ENCODE measurements around the gene CELF1. TPM values are rescaled to one million over a fixed set of nuclear protein-coding genes. Genes with fewer than 3 reads are reported as not detected.

The CELF1 gene
- total and polyA plus RNA-seq, 10 of the 15 experiments (the other 5 are each of a cell fraction or from before 2014, with no cell fraction given) = 35.3 to 128 (median 85.7) TPM

GRCh38 chr11:47426062-47426956, 126.6 kb downstream of the CELF1 start, which contains the start of gene PSMC3 (continued):
- TF ChIP-seq ZBTB11 (CRISPR knock-in tag; IDR thresholded peaks at IDR 0.05) (no peak), EP300 (IDR thresholded peaks at IDR 0.05; ENCODE audit: borderline replicate concordance in 1 of 2, control insufficient read depth in 1 of 2, low read depth in 2 of 2, low read length in 2 of 2) (peak in 1 of 2 experiments; percentile 99; a peak in 2 of 4 replicates), MEF2A (IDR thresholded peaks at IDR 0.05; ENCODE audit: insufficient read depth, low read depth, low read length) (0 out of 2 replicates have a peak, but pooled peaks have one; percentile 45), NR2F1 (conservative IDR thresholded peaks at IDR 0.05) (peak; percentile 14; the same call in 1 of the 2 replicates), ZNF274 (IDR thresholded peaks at IDR 0.05; ENCODE audit: insufficient read depth, insufficient read length) (no peak), CEBPB (IDR thresholded peaks at IDR 0.05; ENCODE audit: borderline replicate concordance in 1 of 2, low read depth in 2 of 2, low read length in 2 of 2) (0 out of 4 replicates have a peak, but pooled peaks of 1 of the 2 experiments have one; percentile 4), BRCA1 (IDR thresholded peaks at IDR 0.05; ENCODE audit: low read depth, low read length) (no peak), FOXM1 (IDR thresholded peaks at IDR 0.05; ENCODE audit: low read depth, low read length) (no peak), KAT2A (conservative IDR thresholded peaks at IDR 0.05; ENCODE audit: control insufficient read depth, low read depth, low read length) (no peak), TAF1 (IDR thresholded peaks at IDR 0.05; ENCODE audit: borderline replicate concordance, low read depth, low read length) (peak; percentile 99), NR2C2 (IDR thresholded peaks at IDR 0.05; ENCODE audit: borderline replicate concordance, control insufficient read depth, insufficient read length, low read depth) (no peak), ZNF687 (IDR thresholded peaks at IDR 0.05) (no peak), SMAD5 (IDR thresholded peaks at IDR 0.05; ENCODE audit: low read depth) (peak; percentile 93), NFYA (IDR thresholded peaks at IDR 0.05; ENCODE audit: borderline replicate concordance, low read depth, low read length) (no peak), CBX5 (IDR thresholded peaks at IDR 0.05; ENCODE audit: low read depth) (no peak), TCF7 (IDR thresholded peaks at IDR 0.05; ENCODE audit: borderline replicate concordance) (no peak), CHD4 (IDR thresholded peaks at IDR 0.05) (no peak), EZH2 (IDR thresholded peaks at IDR 0.05; ENCODE audit: borderline replicate concordance, control insufficient read depth, low read depth, low read length) (no peak), TBL1XR1 (IDR thresholded peaks at IDR 0.05; ENCODE audit: low read depth, low read length) (no peak), PAX5 (IDR thresholded peaks at IDR 0.05; ENCODE audit: borderline replicate concordance, low read depth, low read length) (no peak; the same call in 1 of the 2 replicates)
